NB4 (cell line): ENCODE measurements around the gene EHD2.
A peak's percentile ranks its signal among the peaks of the same experiment; 100 is the strongest.

Experiments
- DNase-seq: peaks from one replicate; pipeline ENCODE4 v3.0.0; 2010; ENCODE audit warnings: low read depth
- H3K4me3 ChIP-seq: one replicate; pipeline ENCODE4 v1.5.1; 2011; ENCODE audit warnings: mild to moderate bottlenecking, low read depth, low read length, moderate library complexity
- CTCF ChIP-seq: IDR thresholded peaks from one replicate; pipeline ENCODE4 v1.5.1; 2012; ENCODE audit warnings: low read depth, low read length
- MYC ChIP-seq: IDR thresholded peaks from 2 replicates; pipeline ENCODE4 v1.6.1; 2011; ENCODE audit warnings: low read depth, low read length
- POLR2A ChIP-seq: IDR thresholded peaks from 2 replicates; pipeline ENCODE4 v1.6.1; 2011; ENCODE audit warnings: mild to moderate bottlenecking; ENCODE audit not compliant: insufficient read length; ENCODE audit errors: extremely low read depth
- TF ChIP-seq, protein P1 (sequence below): IDR thresholded peaks from 2 replicates; pipeline ENCODE4 v1.6.1; 2011; ENCODE audit warnings: low read depth, low read length

The EHD2 gene

DNA sequence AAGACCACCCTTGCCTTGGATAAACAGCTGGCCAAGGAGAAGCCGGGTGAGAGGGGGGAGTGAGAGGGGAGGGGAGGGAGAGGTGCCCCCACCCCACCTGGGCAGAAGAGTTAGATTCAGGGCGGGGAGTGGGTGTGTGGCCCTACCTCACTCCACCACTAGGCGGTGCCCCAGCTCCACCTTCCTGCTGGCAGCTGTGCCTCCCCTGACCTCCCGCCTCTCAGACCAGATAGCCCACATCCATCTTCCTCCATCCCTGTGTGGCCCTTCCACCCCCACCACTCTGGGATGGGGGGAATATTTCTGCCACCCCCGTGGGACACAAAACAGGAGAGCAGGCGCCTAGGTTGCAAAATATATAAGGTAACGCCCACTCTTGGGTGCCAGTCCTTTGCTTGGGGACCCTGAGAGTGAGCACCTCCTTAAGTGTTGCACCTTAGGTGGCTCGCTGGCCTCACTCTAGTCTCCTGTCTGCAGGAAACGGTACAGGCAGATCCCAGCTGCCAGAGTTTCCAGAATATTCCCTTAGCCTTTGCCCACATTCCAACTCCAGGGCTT, 13.8 kb upstream of the EHD2 start:
- no peak overlapping the region for H3K4me3 ChIP-seq
- TF ChIP-seq POLR2A (no peak), MYC (peak; percentile 52; the same call in 1 of the 2 replicates), CTCF (peak; percentile 100)
- TF ChIP-seq, protein P1, sequence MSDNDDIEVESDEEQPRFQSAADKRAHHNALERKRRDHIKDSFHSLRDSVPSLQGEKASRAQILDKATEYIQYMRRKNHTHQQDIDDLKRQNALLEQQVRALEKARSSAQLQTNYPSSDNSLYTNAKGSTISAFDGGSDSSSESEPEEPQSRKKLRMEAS = peak; percentile 65; the same call in 1 of the 2 replicates
- DNase-seq = peak; percentile 82

DNA sequence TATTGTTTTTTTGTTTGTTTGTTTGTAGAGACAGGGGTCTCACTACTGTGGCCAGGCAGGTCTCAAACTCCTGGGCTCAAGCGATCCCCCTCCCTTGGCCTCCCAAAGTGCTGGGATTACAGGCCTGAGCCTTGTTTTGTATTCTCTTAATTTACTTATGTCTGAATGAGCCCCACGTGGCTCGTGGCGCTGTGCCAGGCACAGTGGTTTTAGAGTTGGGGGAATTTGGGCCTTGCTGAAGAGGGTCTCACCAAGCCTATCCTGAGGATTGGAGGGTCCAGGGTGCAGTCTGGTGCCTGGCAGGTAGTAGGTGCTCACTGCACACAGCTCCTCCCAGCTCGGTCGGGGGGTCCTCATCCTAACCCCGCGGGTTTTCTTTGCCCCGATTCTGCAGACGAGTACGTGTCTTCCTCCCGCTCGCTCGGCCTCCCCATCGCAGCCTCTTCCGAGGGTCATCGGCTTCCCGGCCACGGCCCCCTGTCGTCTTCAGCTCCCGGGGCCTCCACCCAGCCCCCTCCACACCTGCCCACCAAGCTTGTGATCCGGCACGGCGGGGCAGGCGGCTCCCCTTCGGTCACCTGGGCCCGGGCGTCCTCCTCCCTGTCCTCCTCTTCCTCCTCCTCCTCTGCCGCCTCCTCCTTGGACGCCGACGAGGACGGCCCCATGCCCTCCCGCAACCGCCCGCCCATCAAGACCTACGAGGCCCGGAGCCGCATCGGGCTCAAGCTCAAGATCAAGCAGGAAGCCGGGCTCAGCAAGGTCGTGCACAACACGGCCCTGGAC, 12.1 kb upstream of the EHD2 start:
- H3K4me3 ChIP-seq = no peak overlapping the region
- DNase-seq = no peak
- TF ChIP-seq MYC = no peak

GRCh38 chr19:47701717-47702552, 11.3 kb upstream of the EHD2 start:
- no peak overlapping the region for H3K4me3 ChIP-seq
- no peak for DNase-seq
- TF ChIP-seq CTCF (no peak), POLR2A (no peak), MYC (no peak)
- TF ChIP-seq, protein P1 = no peak

DNA sequence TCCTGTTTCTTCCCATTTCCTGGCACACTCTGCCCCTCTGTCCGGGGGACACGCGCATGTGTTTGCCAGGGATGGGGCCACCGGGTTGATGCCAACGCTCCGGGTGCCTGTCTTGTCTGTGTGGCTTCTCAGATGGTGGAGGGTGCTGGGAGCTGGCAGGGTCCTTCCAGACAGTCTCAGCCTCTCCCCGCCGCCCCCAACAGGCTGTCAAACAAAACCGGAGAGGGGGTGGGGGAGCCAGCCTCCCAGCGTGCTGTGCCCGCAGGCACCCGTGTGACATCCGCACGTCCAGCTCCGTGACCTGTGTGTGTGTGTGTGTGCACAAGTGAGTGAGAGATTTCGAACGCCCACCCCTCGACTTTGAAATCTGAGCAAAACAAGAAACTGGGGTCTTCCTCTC, 10.6 kb upstream of the EHD2 start:
- H3K4me3 ChIP-seq = no peak overlapping the region
- no peak for TF ChIP-seq MYC
- TF ChIP-seq POLR2A = no peak
- TF ChIP-seq, protein P1 = no peak
- TF ChIP-seq CTCF = no peak
- DNase-seq = no peak

DNA sequence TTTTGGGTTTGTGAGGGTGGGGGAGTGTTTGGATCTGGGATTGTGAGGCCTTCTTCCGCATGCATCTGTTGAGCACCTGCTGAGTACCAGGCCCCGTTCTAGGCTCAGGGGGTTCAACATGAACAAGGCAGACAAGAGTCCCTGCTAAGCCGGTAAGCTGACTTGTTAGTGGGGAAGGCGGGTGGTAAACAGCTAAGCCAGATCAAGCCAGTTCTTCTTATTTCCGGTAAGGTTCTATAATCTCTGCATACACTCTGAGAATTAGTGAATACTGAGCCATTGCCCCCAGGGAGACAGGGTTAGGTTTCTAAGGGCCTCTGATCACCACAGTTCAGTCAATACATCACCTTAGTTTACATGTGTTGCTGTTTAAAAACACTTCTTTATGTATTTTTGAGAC, 9.9 kb upstream of the EHD2 start:
- H3K4me3 ChIP-seq = no peak overlapping the region
- DNase-seq = no peak
- no peak for TF ChIP-seq POLR2A
- TF ChIP-seq MYC = no peak
- TF ChIP-seq, protein P1 = no peak
- no peak for TF ChIP-seq CTCF

GRCh38 chr19:47704024-47704423, 9.2 kb upstream of the EHD2 start:
- no peak for DNase-seq
- H3K4me3 ChIP-seq = no peak overlapping the region
- TF ChIP-seq, protein P1 = no peak
- TF ChIP-seq MYC (no peak), POLR2A (no peak), CTCF (no peak)
